ENCODE data around the gene FAM135A.

Gene FAM135A

DNA sequence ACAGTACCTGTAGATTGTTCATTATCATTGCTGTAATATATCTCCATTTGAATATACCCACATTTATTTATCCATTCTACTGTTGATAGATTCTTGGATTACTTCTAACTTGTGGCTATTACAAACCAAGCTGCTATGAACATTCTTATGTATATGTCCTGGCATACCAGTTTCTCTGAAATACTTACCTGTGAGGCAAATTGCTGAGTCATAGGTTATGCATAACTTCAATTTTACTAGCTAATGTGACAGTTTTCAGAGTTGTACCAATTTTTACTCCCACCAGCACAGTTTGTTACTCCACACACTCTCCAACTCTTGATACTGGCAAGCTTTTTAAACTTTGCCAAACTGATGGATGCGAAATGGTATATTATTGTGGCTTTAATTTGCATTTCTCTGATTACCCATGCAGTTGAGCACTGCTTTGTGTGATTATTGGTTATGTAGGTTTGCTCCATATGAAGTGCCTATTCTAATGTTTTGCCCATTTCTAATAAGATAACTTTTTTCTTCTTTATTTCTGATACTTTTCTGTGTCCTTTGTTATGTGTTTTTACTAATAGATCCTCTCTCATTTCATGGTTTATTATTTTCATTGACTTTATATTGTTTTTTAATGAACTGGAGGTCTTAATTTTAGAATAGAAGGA is 90.6 kb downstream of the FAM135A start:
- peaks cover 21% of the 10 kb centered on the region for H3K36me3 ChIP-seq (ENCODE audit: insufficient read depth, low read length)
- no peak for TF ChIP-seq EZH2 (IDR thresholded peaks at IDR 0.05)
- no peak for TF ChIP-seq POLR2AphosphoS5 (IDR thresholded peaks at IDR 0.05; ENCODE audit: borderline replicate concordance, low read depth, low read length)
- no peak for TF ChIP-seq FOXP2 (optimal IDR thresholded peaks at IDR 0.05; ENCODE audit: control extremely low read depth, extremely low read length, insufficient read depth)
- H3K9ac ChIP-seq (ENCODE audit: insufficient read length), result no peak overlapping the region
- DNase-seq (ENCODE audit: low read depth, low spot score), result no peak
- H3K4me3 ChIP-seq, result no peak overlapping the region
- no peak overlapping the region for H3K27ac ChIP-seq
- H3K9me3 ChIP-seq (ENCODE audit: low read depth, low read length), result peaks cover 7% of the 10 kb centered on the region

DNA sequence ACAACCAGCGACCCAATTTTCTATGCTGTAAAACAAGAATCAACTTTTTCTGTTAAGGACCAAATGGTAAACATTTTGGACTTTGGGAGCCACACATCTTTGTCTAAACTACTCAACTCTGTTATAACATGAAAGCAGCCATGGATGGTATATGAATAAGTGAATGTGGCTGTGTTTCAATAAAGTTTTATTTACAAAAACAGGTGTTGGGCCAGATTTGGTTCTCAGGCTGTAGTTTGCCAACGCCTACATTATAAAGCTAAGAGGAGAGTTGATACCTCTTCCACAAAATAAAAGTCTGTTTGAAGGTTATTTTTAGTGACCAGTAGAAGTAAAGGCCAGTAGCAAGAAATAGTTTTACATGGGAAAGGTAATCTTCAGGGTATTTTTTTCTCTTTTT is 93.0 kb downstream of the FAM135A start:
- peaks cover 7% of the 10 kb centered on the region for H3K9me3 ChIP-seq (ENCODE audit: low read depth, low read length)
- TF ChIP-seq POLR2AphosphoS5 (IDR thresholded peaks at IDR 0.05; ENCODE audit: borderline replicate concordance, low read depth, low read length) (no peak), FOXP2 (optimal IDR thresholded peaks at IDR 0.05; ENCODE audit: control extremely low read depth, extremely low read length, insufficient read depth) (no peak), EZH2 (IDR thresholded peaks at IDR 0.05) (no peak)
- no peak overlapping the region for H3K4me3 ChIP-seq
- no peak overlapping the region for H3K27ac ChIP-seq
- H3K36me3 ChIP-seq (ENCODE audit: insufficient read depth, low read length), result peaks cover 21% of the 10 kb centered on the region
- H3K9ac ChIP-seq (ENCODE audit: insufficient read length), result no peak overlapping the region
- DNase-seq (ENCODE audit: low read depth, low spot score), result no peak

DNA sequence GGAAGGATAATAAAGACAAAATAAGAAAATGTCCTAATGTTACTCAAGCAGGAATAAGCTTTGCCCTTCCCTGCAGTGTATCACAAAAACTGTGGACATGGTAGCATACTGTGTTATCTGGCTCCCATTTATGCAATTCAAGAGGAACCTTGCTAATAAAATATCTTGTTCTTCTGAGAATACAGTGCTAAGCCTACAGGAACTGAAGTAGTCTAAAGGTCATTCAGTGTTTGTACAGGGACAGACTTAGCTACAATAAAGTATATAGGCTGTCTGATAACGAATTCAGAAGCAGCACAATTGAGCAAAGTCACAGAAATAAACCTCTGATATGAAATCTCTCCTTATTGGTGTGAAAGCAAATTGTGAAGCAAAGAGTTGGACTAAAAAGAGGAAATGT is 93.9 kb downstream of the FAM135A start:
- no peak overlapping the region for H3K27ac ChIP-seq
- peaks cover 21% of the 10 kb centered on the region for H3K36me3 ChIP-seq (ENCODE audit: insufficient read depth, low read length)
- H3K9ac ChIP-seq (ENCODE audit: insufficient read length), result no peak overlapping the region
- H3K4me3 ChIP-seq, result no peak overlapping the region
- H3K9me3 ChIP-seq (ENCODE audit: low read depth, low read length), result peaks cover 7% of the 10 kb centered on the region
- TF ChIP-seq EZH2 (IDR thresholded peaks at IDR 0.05) (no peak), POLR2AphosphoS5 (IDR thresholded peaks at IDR 0.05; ENCODE audit: borderline replicate concordance, low read depth, low read length) (no peak), FOXP2 (optimal IDR thresholded peaks at IDR 0.05; ENCODE audit: control extremely low read depth, extremely low read length, insufficient read depth) (no peak)
- DNase-seq (ENCODE audit: low read depth, low spot score), result no peak

DNA sequence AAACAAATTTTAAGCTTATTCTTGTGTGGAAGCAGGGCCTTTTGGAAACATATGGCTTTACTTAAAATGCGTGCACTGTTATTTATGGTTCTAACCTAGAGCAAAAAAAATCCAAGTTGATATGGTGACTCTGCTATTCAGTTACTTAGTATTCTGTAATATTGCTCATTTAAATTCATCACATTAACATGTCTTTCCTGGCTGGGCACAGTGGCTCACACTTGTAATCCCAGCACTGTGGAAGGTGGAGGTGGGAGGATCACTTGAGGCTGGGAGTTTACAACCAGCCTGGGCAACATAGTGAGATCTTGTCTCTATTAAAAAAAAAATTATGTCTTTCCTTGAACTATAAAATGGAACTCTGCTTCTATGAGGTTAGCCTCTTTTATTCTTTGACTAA is 95.6 kb downstream of the FAM135A start:
- peak; percentile 48 for DNase-seq (ENCODE audit: low read depth, low spot score)
- Histone ChIP-seq H3K36me3 (ENCODE audit: insufficient read depth, low read length) (peaks cover 6% of the 10 kb centered on the region), H3K4me3 (peak overlapping the region; percentile 27; the same call in 1 of the 2 replicates), H3K27ac (peak overlapping the region; percentile 82), H3K9me3 (ENCODE audit: low read depth, low read length) (peaks cover 6% of the 10 kb centered on the region), H3K9ac (ENCODE audit: insufficient read length) (no peak overlapping the region)
- TF ChIP-seq EZH2 (IDR thresholded peaks at IDR 0.05), result no peak
- TF ChIP-seq POLR2AphosphoS5 (IDR thresholded peaks at IDR 0.05; ENCODE audit: borderline replicate concordance, low read depth, low read length), result no peak
- no peak for TF ChIP-seq FOXP2 (optimal IDR thresholded peaks at IDR 0.05; ENCODE audit: control extremely low read depth, extremely low read length, insufficient read depth)

DNA sequence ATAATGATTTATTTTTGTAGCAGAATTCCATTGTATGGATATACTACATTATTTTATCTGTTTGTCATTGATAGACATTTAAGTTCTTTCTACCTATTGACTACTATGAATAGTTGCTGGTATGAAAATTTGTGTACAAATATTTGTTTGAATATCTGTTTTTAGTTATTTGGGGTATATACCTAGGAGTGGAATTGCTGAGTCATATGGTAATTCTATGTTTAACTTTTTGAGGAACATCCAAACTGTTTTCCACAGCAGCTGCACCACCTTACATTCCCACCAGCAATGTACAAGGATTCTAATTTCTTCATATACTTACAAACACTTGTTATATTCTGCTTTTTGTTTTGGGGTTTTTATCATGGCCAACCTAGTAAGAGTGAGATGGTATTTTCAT is 97.3 kb downstream of the FAM135A start:
- H3K9me3 ChIP-seq (ENCODE audit: low read depth, low read length), result no peaks in the 10 kb centered on the region
- H3K4me3 ChIP-seq, result no peak overlapping the region
- H3K9ac ChIP-seq (ENCODE audit: insufficient read length), result no peak overlapping the region
- DNase-seq (ENCODE audit: low read depth, low spot score), result no peak
- H3K36me3 ChIP-seq (ENCODE audit: insufficient read depth, low read length), result no peaks in the 10 kb centered on the region
- no peak overlapping the region for H3K27ac ChIP-seq
- no peak for TF ChIP-seq FOXP2 (optimal IDR thresholded peaks at IDR 0.05; ENCODE audit: control extremely low read depth, extremely low read length, insufficient read depth)
- no peak for TF ChIP-seq EZH2 (IDR thresholded peaks at IDR 0.05)
- no peak for TF ChIP-seq POLR2AphosphoS5 (IDR thresholded peaks at IDR 0.05; ENCODE audit: borderline replicate concordance, low read depth, low read length)

DNA sequence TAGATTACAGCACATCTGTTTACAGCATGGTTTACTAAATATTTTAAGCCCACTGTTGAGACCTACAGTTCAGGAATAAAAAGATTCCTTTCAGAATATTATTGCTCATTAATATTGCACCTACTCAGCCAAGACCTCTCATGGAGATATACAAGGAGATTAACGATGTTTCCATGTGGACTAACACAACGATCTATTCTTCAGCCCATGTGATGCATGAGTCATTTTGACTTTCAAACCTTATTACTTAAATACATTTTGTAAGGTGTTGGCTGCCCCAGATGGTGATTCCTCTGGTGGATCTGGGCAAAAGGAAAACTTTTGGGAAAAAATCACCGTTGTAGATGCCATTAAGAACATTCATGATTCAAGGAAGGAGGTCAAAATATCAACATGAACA is 105.4 kb downstream of the FAM135A start:
- H3K27ac ChIP-seq, result no peak overlapping the region
- H3K4me3 ChIP-seq, result no peak overlapping the region
- H3K9ac ChIP-seq (ENCODE audit: insufficient read length), result no peak overlapping the region
- no peaks in the 10 kb centered on the region for H3K36me3 ChIP-seq (ENCODE audit: insufficient read depth, low read length)
- DNase-seq (ENCODE audit: low read depth, low spot score), result no peak
- no peaks in the 10 kb centered on the region for H3K9me3 ChIP-seq (ENCODE audit: low read depth, low read length)
- TF ChIP-seq EZH2 (IDR thresholded peaks at IDR 0.05) (no peak), FOXP2 (optimal IDR thresholded peaks at IDR 0.05; ENCODE audit: control extremely low read depth, extremely low read length, insufficient read depth) (no peak), POLR2AphosphoS5 (IDR thresholded peaks at IDR 0.05; ENCODE audit: borderline replicate concordance, low read depth, low read length) (no peak)

DNA sequence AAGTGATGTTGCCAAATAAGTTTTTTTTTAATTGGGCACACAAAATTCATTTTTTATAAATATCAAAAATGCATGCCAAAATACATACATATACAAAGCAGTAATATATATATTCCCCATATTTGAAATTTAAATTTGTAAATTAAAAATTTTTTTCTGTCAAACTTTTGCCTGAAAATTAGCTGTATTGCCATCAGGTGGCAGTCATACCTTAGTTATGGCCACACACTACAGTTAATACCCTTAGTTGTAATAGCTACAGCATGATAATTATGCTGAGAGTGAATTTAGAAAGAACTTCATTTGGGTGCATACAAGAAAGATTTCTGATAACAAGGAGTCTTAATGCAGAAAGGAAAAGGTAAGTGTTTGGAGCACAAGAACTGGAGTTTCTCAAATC is 107.3 kb downstream of the FAM135A start:
- Histone ChIP-seq H3K27ac (no peak overlapping the region), H3K9me3 (ENCODE audit: low read depth, low read length) (no peaks in the 10 kb centered on the region), H3K36me3 (ENCODE audit: insufficient read depth, low read length) (no peaks in the 10 kb centered on the region), H3K4me3 (no peak overlapping the region), H3K9ac (ENCODE audit: insufficient read length) (no peak overlapping the region)
- TF ChIP-seq EZH2 (IDR thresholded peaks at IDR 0.05) (no peak), POLR2AphosphoS5 (IDR thresholded peaks at IDR 0.05; ENCODE audit: borderline replicate concordance, low read depth, low read length) (no peak), FOXP2 (optimal IDR thresholded peaks at IDR 0.05; ENCODE audit: control extremely low read depth, extremely low read length, insufficient read depth) (no peak)
- DNase-seq (ENCODE audit: low read depth, low spot score), result no peak

DNA sequence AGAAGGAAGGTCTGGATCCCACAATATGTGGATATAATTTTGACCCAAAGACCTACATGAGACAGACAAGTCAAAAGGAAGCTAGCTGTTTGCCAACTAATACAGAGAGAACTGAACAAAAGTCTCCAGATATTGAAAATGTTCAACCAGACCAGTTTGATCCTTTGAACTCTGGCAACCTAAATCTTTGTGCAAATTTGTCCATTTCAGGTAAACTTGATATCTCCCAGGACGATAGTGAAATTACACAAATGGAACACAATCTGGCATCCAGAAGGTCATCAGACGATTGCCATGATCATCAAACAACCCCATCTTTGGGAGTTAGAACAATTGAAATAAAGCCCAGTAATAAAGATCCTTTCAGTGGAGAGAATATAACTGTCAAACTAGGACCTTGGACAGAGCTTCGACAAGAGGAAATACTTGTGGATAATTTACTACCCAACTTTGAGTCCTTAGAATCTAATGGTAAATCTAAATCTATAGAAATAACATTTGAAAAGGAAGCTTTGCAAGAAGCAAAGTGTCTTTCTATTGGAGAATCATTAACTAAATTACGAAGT is 111.5 kb downstream of the FAM135A start:
- TF ChIP-seq EZH2 (IDR thresholded peaks at IDR 0.05) (no peak), POLR2AphosphoS5 (IDR thresholded peaks at IDR 0.05; ENCODE audit: borderline replicate concordance, low read depth, low read length) (no peak), FOXP2 (optimal IDR thresholded peaks at IDR 0.05; ENCODE audit: control extremely low read depth, extremely low read length, insufficient read depth) (no peak)
- Histone ChIP-seq H3K36me3 (ENCODE audit: insufficient read depth, low read length) (no peaks in the 10 kb centered on the region), H3K4me3 (no peak overlapping the region), H3K9ac (ENCODE audit: insufficient read length) (no peak overlapping the region), H3K9me3 (ENCODE audit: low read depth, low read length) (no peaks in the 10 kb centered on the region), H3K27ac (no peak overlapping the region)
- DNase-seq (ENCODE audit: low read depth, low spot score), result no peak

Measured in SK-N-MC (cell line).